ENCODE data around the gene SLC27A3.

Gene SLC27A3

DNA sequence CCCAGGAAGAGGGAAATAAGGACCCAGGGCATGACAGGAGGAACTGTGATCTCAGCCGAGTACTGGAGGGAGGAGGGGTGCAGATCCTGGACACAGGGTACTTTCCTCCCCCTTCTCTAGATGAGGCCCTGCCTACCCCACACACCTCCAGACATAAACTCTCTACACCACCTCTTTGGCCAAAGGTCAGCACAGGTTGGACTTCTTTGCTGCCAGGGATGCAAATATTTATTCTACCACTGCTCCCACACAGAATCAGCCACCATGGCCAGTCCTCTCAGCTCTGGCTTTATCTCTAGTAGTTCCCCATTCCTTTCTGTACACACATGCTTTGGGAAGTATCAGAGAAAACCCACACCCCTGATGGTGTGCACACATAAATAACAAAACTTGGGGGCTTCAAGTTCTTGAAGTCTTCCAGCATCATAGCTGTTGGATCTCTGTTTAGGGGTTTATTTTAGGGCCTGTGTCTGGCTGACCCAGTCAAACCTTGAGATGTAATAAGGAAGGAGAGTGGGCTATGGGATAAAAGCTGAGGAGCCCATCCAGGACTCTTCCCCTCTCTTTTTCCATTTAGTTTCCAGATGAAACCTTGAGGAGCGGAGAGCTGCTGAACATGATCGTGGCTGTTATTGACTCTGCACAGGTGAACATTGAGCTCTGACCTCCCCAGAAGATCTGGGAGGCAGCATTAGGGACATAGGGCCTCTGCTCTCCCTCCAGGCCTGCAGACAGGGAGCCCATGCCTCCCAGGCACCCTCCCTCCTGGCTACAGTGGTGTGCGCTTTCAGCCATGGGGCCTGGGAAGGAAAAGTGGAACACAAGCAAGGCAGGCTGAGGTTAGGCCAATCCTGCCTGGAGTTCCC lies 6.7 kb upstream of the SLC27A3 start:
- ATAC-seq = no peak
- no peak for TF ChIP-seq OSR1 (CRISPR knock-in tag; IDR thresholded peaks at IDR 0.05)

DNA sequence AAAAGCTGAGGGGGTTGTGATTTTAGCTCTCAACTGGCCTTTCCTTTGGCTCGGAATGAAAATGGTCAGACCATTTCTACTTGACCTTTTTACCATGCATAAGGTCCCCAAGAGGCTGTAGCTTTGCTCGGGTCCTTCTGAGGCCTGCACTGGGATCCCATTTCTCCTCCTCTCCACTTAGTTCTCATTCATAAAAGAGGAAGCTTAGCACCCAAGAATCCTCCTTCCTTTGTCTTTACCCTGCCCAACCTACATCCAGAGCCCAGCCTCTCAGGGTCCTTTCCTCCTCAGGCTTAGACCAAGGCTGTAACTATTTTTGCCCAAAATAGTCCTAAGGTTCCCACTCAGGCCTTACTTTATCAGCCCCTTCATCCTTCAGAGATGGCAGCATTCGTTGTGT lies 6.0 kb upstream of the SLC27A3 start:
- no peak for ATAC-seq
- TF ChIP-seq ZC3H10 (CRISPR knock-in tag; IDR thresholded peaks at IDR 0.05) (no peak), PATZ1 (CRISPR knock-in tag; IDR thresholded peaks at IDR 0.05; ENCODE audit: borderline replicate concordance) (no peak), SNAI2 (CRISPR knock-in tag; IDR thresholded peaks at IDR 0.05) (no peak), ZNF565 (CRISPR knock-in tag; conservative IDR thresholded peaks at IDR 0.05; ENCODE audit: low read depth) (no peak)

- no peak for ATAC-seq
- TF ChIP-seq GLIS3 (CRISPR knock-in tag; IDR thresholded peaks at IDR 0.05) = no peak
- TF ChIP-seq TSHZ2 (CRISPR knock-in tag; IDR thresholded peaks at IDR 0.05) = no peak
- TF ChIP-seq ZC3H10 (CRISPR knock-in tag; IDR thresholded peaks at IDR 0.05) = no peak
- no peak for TF ChIP-seq ISL1 (CRISPR knock-in tag; IDR thresholded peaks at IDR 0.05)
- no peak for TF ChIP-seq ZNF8 (CRISPR knock-in tag; IDR thresholded peaks at IDR 0.05)
- TF ChIP-seq ESRRG (CRISPR knock-in tag; IDR thresholded peaks at IDR 0.05) = no peak
- TF ChIP-seq TOX (CRISPR knock-in tag; IDR thresholded peaks at IDR 0.05; ENCODE audit: borderline replicate concordance) = no peak
- TF ChIP-seq BACH2 (CRISPR knock-in tag; IDR thresholded peaks at IDR 0.05; ENCODE audit: borderline replicate concordance) = no peak
- no peak for TF ChIP-seq ZNF565 (CRISPR knock-in tag; conservative IDR thresholded peaks at IDR 0.05; ENCODE audit: low read depth)
- TF ChIP-seq, protein P1, sequence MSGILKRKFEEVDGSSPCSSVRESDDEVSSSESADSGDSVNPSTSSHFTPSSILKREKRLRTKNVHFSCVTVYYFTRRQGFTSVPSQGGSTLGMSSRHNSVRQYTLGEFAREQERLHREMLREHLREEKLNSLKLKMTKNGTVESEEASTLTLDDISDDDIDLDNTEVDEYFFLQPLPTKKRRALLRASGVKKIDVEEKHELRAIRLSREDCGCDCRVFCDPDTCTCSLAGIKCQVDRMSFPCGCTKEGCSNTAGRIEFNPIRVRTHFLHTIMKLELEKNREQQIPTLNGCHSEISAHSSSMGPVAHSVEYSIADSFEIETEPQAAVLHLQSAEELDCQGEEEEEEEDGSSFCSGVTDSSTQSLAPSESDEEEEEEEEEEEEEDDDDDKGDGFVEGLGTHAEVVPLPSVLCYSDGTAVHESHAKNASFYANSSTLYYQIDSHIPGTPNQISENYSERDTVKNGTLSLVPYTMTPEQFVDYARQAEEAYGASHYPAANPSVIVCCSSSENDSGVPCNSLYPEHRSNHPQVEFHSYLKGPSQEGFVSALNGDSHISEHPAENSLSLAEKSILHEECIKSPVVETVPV (CRISPR knock-in tag; IDR thresholded peaks at IDR 0.05) = no peak
- TF ChIP-seq OSR1 (CRISPR knock-in tag; IDR thresholded peaks at IDR 0.05) = no peak
- no peak for TF ChIP-seq ZFP30 (CRISPR knock-in tag; IDR thresholded peaks at IDR 0.05)
- TF ChIP-seq ZNF70 (CRISPR knock-in tag; IDR thresholded peaks at IDR 0.05) = no peak
- TF ChIP-seq ZFP3 (CRISPR knock-in tag; IDR thresholded peaks at IDR 0.05) = no peak
- no peak for TF ChIP-seq RARB (CRISPR knock-in tag; IDR thresholded peaks at IDR 0.05)
- no peak for TF ChIP-seq PPARA (CRISPR knock-in tag; IDR thresholded peaks at IDR 0.05; ENCODE audit: borderline replicate concordance)
- TF ChIP-seq CREB5 (CRISPR knock-in tag; IDR thresholded peaks at IDR 0.05; ENCODE audit: low read depth) = no peak
Measured at GRCh38 chr1:153770797-153771196, 4.4 kb upstream of the SLC27A3 start.

DNA sequence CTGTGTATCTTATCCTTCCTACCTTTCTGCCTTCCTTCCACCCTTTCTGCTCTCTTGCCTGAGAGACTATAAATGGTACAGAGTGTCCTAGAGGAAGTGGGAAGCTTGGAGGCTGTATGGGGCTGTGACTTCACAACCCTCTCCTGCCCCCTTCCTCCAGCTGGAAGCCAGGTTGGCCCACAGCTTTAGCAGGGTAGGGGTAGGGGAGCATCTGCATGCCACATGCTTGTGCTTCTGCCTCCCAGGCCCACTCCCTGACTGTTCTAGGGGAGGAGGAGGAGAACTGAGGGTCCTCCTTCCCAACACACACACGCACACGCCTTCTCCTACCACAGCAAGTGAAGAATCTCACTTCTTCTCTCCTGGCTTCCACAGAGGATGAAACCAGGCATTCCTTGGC lies 3.9 kb upstream of the SLC27A3 start:
- no peak for ATAC-seq
- TF ChIP-seq OSR1 (CRISPR knock-in tag; IDR thresholded peaks at IDR 0.05) = no peak

Measured in SK-N-SH treated with all-trans-retinoic acid at 6 μM for 48 hours (cell line).